HUES48 (cell line): ENCODE results near the gene IL1B.
"Not testable (repeated sequence)": the region's sequence is repeated elsewhere in the genome, so short reads cannot be mapped to it uniquely, and the experiment has no call there.

ENCODE experiments used
- H3K27ac ChIP-seq: one replicate; pipeline ENCODE4 v1.7.0; 2013; ENCODE audit warnings: low read depth, low read length, inconsistent platforms
- H3K27me3 ChIP-seq: 2 replicates; pipeline ENCODE4 v1.6.1; 2013; ENCODE audit warnings: mild to moderate bottlenecking, low read length; ENCODE audit not compliant: control insufficient read depth, insufficient read depth
- H3K36me3 ChIP-seq: 2 replicates; pipeline ENCODE4 v1.6.1; 2013; ENCODE audit warnings: low read length; ENCODE audit not compliant: control insufficient read depth, insufficient read depth
- H3K4me1 ChIP-seq: 2 replicates; pipeline ENCODE4 v1.6.1; 2013; ENCODE audit warnings: mild to moderate bottlenecking, low read length; ENCODE audit not compliant: control insufficient read depth, insufficient read depth
- H3K4me3 ChIP-seq: 2 replicates; pipeline ENCODE4 v1.5.1; 2013; ENCODE audit warnings: mild to moderate bottlenecking, low read depth, low read length
- H3K9ac ChIP-seq: 2 replicates; pipeline ENCODE4 v1.6.1; 2013; ENCODE audit warnings: mild to moderate bottlenecking, low read depth, low read length, moderate library complexity
- H3K9me3 ChIP-seq: 2 replicates; pipeline ENCODE4 v1.6.1; 2013; ENCODE audit warnings: low read length; ENCODE audit not compliant: control insufficient read depth, insufficient read depth

Gene IL1B

GRCh38 chr2:112834396-112835037 lies 2.1 kb downstream of the IL1B start:
- Histone ChIP-seq H3K36me3 (no peaks in the 10 kb centered on the region), H3K27ac (no peak overlapping the region), H3K27me3 (no peaks in the 10 kb centered on the region), H3K4me3 (no peak overlapping the region), H3K9ac (no peak overlapping the region), H3K9me3 (no peaks in the 10 kb centered on the region), H3K4me1 (peaks cover 8% of the 10 kb centered on the region; the same call in 1 of the 2 replicates)

GRCh38 chr2:112833976-112834375 lies 2.6 kb downstream of the IL1B start:
- no peaks in the 10 kb centered on the region for H3K9me3 ChIP-seq
- no peak overlapping the region for H3K9ac ChIP-seq
- H3K4me3 ChIP-seq = no peak overlapping the region
- no peak overlapping the region for H3K27ac ChIP-seq
- peaks cover 8% of the 10 kb centered on the region; the same call in 1 of the 2 replicates for H3K4me1 ChIP-seq
- H3K36me3 ChIP-seq = no peaks in the 10 kb centered on the region
- H3K27me3 ChIP-seq = no peaks in the 10 kb centered on the region

- H3K27me3 ChIP-seq, H3K4me3 ChIP-seq, H3K27ac ChIP-seq, H3K36me3 ChIP-seq, H3K4me1 ChIP-seq, H3K9ac ChIP-seq, H3K9me3 ChIP-seq: not testable (repeated sequence)
Observed at GRCh38 chr2:112833639-112833931, 3.0 kb downstream of the IL1B start.

- H3K9ac ChIP-seq = no peak overlapping the region
- H3K4me3 ChIP-seq = no peak overlapping the region
- no peak overlapping the region for H3K27ac ChIP-seq
- H3K27me3 ChIP-seq = no peaks in the 10 kb centered on the region
- peaks cover 8% of the 10 kb centered on the region; the same call in 1 of the 2 replicates for H3K4me1 ChIP-seq
- H3K36me3 ChIP-seq = no peaks in the 10 kb centered on the region
- H3K9me3 ChIP-seq = no peaks in the 10 kb centered on the region
Observed at GRCh38 chr2:112832841-112833638, 3.5 kb downstream of the IL1B start.

- Histone ChIP-seq H3K36me3 (no peaks in the 10 kb centered on the region), H3K4me1 (peaks cover 8% of the 10 kb centered on the region; the same call in 1 of the 2 replicates), H3K9ac (no peak overlapping the region), H3K4me3 (no peak overlapping the region), H3K27ac (no peak overlapping the region), H3K9me3 (no peaks in the 10 kb centered on the region), H3K27me3 (no peaks in the 10 kb centered on the region)
Observed at GRCh38 chr2:112831946-112832840, 4.4 kb downstream of the IL1B start.

GRCh38 chr2:112831513-112831845 lies 5.1 kb downstream of the IL1B start:
- Histone ChIP-seq H3K36me3 (no peaks in the 10 kb centered on the region), H3K27me3 (no peaks in the 10 kb centered on the region), H3K4me1 (peaks cover 6% of the 10 kb centered on the region; the same call in 1 of the 2 replicates), H3K27ac (no peak overlapping the region), H3K9ac (no peak overlapping the region), H3K4me3 (no peak overlapping the region), H3K9me3 (no peaks in the 10 kb centered on the region)

- Histone ChIP-seq H3K4me3 (no peak overlapping the region), H3K27me3 (no peaks in the 10 kb centered on the region), H3K9me3 (no peaks in the 10 kb centered on the region), H3K36me3 (no peaks in the 10 kb centered on the region), H3K9ac (no peak overlapping the region), H3K4me1 (peaks cover under 1% of the 10 kb centered on the region; the same call in 1 of the 2 replicates), H3K27ac (no peak overlapping the region)
Observed at GRCh38 chr2:112830682-112831512, 5.7 kb downstream of the IL1B start.

- H3K9ac ChIP-seq = no peak overlapping the region
- no peak overlapping the region for H3K4me3 ChIP-seq
- H3K27me3 ChIP-seq = no peaks in the 10 kb centered on the region
- no peaks in the 10 kb centered on the region for H3K4me1 ChIP-seq
- H3K9me3 ChIP-seq = no peaks in the 10 kb centered on the region
- no peaks in the 10 kb centered on the region for H3K36me3 ChIP-seq
- no peak overlapping the region for H3K27ac ChIP-seq
Observed at GRCh38 chr2:112829961-112830681, 6.5 kb downstream of the IL1B start.

- Histone ChIP-seq H3K4me1 (no peaks in the 10 kb centered on the region), H3K9me3 (no peaks in the 10 kb centered on the region), H3K36me3 (no peaks in the 10 kb centered on the region), H3K27ac (no peak overlapping the region), H3K9ac (no peak overlapping the region), H3K27me3 (no peaks in the 10 kb centered on the region), H3K4me3 (no peak overlapping the region)
Observed at GRCh38 chr2:112829101-112829960, 7.2 kb downstream of the IL1B start.
